ENCODE data around the gene CPSF6.

Gene CPSF6

DNA sequence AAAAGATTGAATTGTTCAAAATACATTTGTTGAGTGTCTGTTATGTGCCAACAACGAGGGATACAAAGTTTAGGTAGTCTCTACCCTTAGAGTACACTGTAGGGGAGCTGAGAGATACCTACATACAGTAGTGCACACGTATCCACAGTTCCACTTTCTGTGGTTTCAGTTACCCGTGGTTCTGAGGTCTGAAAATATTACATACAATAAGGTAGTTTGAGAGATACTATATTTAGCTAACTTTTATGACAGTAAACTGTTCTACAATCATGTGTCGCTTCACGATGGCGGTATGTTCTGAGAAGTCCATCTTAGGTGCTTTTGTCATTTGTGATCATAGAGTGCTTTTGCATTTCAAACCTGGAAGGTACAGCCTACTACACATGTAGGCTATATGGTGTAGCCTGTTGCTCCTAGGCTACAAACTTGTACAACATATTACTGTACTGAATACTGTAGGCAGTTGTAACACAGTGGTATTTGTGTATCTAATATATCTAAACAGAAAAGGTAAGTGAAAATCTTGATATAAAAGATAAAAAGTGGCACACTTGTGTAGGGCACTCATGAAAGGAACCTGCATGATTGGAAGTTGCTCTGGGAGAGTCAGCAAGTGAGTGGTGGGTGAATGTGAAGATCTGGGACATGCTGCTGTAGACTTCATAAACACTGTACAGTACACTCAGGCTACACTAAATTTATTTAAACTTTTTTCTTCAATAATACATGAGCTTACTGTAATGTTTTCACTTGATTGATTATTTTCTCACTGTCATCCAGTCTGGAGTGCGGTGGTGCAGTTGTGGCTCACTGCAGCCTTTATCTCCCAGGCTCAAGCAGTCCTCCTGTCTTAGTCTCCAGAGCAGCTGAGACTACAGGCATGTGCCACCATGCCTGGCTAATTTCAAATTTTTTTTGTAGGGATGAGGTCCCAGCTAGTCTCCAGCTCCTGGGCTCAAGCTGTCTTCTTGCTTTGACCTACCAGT is 4.0 kb downstream of the CPSF6 start:
- TF ChIP-seq GATA3 (IDR thresholded peaks at IDR 0.05; ENCODE audit: low read depth, low read length), result no peak
- no peak for TF ChIP-seq GATA2 (IDR thresholded peaks at IDR 0.05; ENCODE audit: low read depth, low read length)

DNA sequence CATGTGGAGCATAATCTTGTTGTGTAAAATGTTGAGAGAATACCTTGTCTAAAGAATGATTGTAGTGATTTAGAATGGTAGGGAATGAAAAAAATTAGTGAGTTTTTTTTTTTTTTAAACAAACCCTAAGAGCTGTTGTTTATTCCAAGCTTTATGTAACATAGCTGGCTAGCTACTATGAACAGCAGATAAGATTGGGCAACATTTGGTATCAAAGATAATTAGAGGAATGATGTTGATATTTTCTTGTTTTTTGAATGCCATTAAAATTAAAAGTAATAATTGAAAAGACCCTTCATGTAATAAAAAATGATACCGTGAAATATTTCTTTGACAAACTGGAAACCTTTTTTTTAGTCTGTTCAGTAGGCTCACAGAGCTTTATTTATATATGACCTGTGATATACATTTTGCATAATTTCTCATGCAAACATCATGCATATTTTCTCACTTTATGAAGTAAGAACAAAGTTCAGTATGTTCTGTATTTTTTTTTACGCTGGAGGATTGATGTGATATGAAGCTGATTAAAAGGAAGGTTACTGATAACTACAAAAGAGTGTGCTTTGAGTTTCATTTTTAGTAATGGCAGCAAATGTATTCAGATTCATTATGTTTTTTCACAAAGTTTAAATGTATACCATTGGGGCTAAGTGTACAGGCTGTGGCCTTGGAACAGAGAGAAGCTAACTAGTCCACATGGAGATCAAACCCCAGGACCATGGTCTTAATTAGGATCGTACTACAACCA is 8.1 kb downstream of the CPSF6 start:
- TF ChIP-seq GATA2 (IDR thresholded peaks at IDR 0.05; ENCODE audit: low read depth, low read length) (no peak), GATA3 (IDR thresholded peaks at IDR 0.05; ENCODE audit: low read depth, low read length) (no peak)

DNA sequence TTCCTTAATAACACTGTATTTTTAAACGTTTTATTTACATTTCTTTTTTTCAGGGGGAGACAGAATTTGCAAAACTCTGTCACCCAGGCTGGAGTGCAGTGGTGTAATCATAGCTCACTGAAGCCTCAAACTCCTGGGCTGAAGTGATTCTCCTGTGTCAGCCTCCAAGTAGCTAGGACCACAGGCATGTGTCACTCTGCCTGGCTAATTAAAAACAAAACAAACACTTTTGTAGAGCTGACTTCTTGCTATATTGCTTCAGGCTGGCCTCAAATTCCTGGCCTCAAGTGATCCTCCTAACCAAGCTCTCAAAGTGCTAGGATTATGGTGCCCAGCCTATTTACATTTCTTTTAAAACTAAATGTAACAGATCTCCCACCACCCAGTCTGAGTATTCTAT is 12.7 kb downstream of the CPSF6 start:
- TF ChIP-seq GATA3 (IDR thresholded peaks at IDR 0.05; ENCODE audit: low read depth, low read length), result no peak

DNA sequence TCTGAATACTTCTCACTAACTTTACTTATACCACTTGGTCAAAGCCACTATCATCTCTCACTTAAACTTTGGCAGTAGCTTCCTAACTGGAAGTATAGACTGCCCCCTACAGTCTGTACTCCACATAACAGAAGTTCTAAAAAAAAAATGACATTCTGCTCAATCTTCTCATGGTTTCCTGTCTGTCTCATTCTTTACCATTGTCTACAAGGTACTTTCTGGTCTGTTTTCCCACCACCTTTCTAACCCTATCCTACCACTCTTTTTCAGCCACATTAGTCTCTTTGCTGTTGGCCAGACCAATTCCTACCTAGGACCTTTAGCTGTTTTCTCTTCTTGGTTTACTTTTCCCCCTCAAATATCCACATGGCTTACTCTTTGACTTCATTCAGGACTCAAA is 14.7 kb downstream of the CPSF6 start:
- TF ChIP-seq GATA2 (IDR thresholded peaks at IDR 0.05; ENCODE audit: low read depth, low read length) (no peak), GATA3 (IDR thresholded peaks at IDR 0.05; ENCODE audit: low read depth, low read length) (no peak)

DNA sequence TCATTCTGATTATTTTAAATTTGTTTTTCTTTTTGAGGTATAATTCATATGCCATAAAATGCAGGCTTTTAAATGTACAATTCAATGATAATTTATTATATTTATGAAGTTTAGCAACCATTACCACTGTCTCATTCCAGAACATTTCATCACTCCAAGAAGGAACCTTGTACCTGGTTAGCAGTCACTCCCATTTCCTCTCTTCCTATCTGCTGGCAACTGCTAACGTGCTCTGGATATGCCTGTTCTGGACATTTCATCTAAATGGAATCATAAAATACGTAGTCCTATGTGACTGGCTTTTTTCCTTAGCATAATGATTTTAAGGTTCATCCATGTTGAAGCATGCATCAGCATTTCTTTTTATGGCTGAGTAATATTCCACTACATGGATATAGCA is 15.5 kb downstream of the CPSF6 start:
- TF ChIP-seq GATA2 (IDR thresholded peaks at IDR 0.05; ENCODE audit: low read depth, low read length) (no peak), GATA3 (IDR thresholded peaks at IDR 0.05; ENCODE audit: low read depth, low read length) (no peak)

DNA sequence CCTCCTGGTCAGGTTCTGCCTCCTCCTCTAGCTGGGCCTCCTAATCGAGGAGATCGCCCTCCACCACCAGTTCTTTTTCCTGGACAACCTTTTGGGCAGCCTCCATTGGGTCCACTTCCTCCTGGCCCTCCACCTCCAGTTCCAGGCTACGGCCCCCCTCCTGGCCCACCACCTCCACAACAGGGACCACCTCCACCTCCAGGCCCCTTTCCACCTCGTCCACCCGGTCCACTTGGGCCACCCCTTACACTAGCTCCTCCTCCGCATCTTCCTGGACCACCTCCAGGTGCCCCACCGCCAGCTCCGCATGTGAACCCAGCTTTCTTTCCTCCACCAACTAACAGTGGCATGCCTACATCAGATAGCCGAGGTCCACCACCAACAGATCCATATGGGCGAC is 19.3 kb downstream of the CPSF6 start:
- TF ChIP-seq GATA2 (IDR thresholded peaks at IDR 0.05; ENCODE audit: low read depth, low read length) (no peak), GATA3 (IDR thresholded peaks at IDR 0.05; ENCODE audit: low read depth, low read length) (no peak)

DNA sequence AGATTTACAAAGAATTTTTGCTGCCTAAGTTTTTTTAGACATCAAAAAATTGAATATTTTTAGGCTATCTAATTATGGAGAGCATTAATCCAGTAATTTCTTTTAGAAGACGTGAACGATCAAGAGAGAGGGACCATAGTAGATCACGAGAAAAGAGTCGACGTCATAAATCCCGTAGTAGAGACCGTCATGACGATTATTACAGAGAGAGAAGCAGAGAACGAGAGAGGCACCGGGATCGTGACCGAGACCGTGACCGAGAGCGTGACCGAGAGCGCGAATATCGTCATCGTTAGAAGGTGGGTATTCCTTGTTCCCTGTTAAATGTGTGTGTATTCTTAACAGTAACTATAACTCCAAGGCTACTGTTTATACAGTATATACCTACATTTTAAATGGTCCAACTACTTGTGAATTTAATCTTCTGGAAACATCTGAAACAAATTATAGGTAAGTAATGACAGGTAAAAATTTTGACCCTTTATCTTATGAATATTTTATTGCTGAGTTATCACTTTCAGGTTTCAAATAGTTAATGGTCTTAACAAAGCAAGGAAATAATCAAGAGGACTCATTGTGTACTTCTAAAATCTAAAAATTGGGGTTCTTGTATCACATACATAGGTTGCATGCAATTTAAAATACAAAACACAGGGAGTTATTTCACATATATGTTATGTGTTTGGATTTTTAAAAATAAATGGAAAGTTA is 23.1 kb downstream of the CPSF6 start:
- TF ChIP-seq GATA3 (IDR thresholded peaks at IDR 0.05; ENCODE audit: low read depth, low read length), result no peak
- no peak for TF ChIP-seq GATA2 (IDR thresholded peaks at IDR 0.05; ENCODE audit: low read depth, low read length)

DNA sequence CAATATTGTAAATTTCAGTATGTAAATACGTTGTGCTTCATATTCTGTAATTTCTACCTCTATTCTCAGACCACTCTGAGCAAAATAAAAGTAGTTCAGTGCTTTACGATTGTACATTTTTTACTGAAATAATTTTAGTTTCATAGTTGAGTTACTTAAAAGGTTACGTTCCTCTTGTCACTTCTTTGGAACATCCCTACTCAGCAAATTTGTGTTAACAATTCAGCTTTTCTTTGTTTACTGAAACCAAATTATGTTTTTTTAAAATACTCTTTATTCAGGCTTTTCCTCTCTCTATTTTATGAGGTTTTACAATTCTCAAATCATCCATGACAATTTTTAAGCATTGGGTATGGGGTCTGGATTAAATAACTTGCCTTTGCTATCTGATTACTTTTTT is 25.8 kb downstream of the CPSF6 start:
- TF ChIP-seq GATA3 (IDR thresholded peaks at IDR 0.05; ENCODE audit: low read depth, low read length), result no peak
- no peak for TF ChIP-seq GATA2 (IDR thresholded peaks at IDR 0.05; ENCODE audit: low read depth, low read length)

DNA sequence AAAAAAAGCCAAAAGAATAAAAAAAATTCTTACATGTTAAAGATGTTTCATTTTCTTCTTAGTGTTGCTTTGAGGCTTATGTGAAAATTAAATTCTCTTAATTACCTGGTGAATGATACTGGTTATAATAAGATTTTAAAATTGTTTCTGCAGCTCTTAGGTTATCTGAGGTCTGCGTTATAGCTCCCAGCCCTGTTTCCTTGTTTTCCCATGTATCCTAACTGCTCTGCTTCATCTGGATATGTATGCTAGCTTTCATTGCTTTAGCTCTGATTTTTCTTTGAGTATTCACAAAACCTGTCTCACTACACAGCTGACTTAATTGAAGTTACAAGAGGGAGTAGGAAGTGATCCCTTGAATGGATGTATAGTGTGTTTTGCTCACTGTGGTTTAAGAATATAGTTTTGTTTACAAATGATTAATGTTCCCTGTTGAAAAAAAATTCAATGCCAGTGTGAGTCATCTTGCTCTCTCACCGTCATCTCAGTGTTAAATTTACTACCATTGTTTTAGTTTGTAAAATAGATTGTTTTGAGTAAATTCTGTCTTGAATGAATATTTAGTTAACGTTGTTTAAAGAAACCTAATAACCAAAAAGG is 26.8 kb downstream of the CPSF6 start:
- TF ChIP-seq GATA2 (IDR thresholded peaks at IDR 0.05; ENCODE audit: low read depth, low read length), result no peak
- TF ChIP-seq GATA3 (IDR thresholded peaks at IDR 0.05; ENCODE audit: low read depth, low read length), result no peak

DNA sequence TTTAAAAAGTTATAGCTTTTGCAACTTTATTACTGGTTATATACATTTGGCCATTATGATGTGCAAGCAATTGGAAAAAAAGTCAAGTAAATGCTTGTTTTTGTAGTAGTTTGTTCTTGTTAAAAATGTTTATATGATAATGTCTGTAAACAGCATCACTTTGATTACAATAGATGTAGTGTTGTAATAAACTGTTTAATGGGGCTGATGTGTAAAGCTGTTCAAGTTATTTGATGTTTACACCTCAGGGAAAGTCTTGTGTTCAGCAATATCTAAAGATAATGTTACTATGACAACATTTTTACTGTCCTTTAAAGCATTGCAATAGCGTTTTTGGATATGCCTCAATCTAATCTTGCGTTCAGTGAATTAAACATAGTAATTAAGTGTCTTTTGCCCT is 30.4 kb downstream of the CPSF6 start:
- TF ChIP-seq GATA2 (IDR thresholded peaks at IDR 0.05; ENCODE audit: low read depth, low read length) (no peak), GATA3 (IDR thresholded peaks at IDR 0.05; ENCODE audit: low read depth, low read length) (no peak)

DNA sequence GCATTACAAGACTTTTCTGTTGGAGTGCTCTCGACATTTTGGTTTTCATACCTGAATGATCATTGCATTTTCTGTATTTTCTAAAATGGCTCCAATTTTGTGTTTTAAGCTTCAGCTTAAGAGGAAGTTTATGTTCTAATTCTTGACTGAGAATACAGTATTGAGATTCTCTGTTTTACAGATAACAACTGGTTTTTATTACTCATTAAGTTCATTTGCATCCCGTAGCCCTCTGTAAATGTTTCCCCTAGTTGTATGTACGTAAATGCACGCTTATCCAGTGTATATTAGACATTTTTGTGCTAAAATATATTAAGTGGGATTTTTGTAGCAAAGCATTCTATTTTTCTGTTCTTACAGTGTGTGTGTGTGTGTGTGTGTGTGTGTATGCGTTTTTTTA is 33.1 kb downstream of the CPSF6 start:
- TF ChIP-seq GATA2 (IDR thresholded peaks at IDR 0.05; ENCODE audit: low read depth, low read length) (no peak), GATA3 (IDR thresholded peaks at IDR 0.05; ENCODE audit: low read depth, low read length) (no peak)

DNA sequence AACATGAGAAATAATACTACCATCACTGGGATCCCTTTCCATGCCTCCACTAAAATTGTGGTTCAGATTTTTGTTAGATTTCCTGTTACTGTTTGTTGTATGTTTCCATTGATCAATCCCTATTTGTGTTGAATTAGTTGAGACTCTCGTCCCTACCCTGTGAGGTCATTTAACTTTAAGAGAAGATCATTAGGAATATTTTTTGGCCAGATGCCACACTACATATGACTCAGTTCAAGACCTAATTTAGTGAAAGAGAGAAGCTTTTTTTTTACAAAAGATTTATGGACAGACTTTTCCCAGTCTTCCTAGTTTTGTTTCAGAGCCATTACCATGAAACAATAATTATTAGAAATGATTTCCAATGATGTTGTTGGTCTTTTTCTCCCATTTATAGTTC is 35.5 kb downstream of the CPSF6 start:
- TF ChIP-seq GATA3 (IDR thresholded peaks at IDR 0.05; ENCODE audit: low read depth, low read length), result no peak
- TF ChIP-seq GATA2 (IDR thresholded peaks at IDR 0.05; ENCODE audit: low read depth, low read length), result no peak

DNA sequence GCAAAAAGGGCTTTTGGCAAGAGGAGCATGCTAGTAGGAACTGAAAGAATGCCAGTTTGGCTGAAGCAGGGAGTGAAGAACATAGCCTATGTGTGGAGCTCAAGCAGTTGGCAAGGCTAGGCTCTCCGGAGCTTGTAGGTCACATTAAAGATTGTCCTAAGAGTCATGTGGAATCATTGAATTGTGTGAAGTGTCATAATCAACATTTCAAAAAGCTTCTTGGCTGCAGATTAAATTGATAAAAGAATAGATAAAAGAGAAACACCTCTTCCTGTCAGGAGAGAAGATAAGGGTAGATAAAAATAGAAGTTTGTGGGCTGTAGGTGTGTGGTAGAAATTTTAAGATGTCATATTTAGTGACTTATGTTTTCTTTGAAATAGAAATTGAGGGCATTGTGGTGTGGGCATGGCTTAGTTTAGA is 36.1 kb downstream of the CPSF6 start:
- TF ChIP-seq GATA2 (IDR thresholded peaks at IDR 0.05; ENCODE audit: low read depth, low read length), result no peak
- TF ChIP-seq GATA3 (IDR thresholded peaks at IDR 0.05; ENCODE audit: low read depth, low read length), result no peak

Measured in SH-SY5Y (cell line).